Measurements from ENCODE around the gene TACR2. TPM values are rescaled to one million over a fixed set of nuclear protein-coding genes. Genes with fewer than 3 reads are reported as not detected.

The TACR2 gene
- total RNA-seq, 1 experiment from 2014 or later: 0.57 TPM

- no peak overlapping the region for H3K4me3 ChIP-seq (ENCODE audit: low read depth, low read length)
- Mint-ChIP-seq H3K9me3 (ENCODE audit: unreplicated experiment) (no peaks in the 10 kb centered on the region), H3K4me1 (ENCODE audit: low read depth, unreplicated experiment) (peaks cover 26% of the 10 kb centered on the region), H3K27me3 (ENCODE audit: insufficient read depth, unreplicated experiment) (no peaks in the 10 kb centered on the region), H3K36me3 (ENCODE audit: insufficient read depth, unreplicated experiment) (peaks cover 7% of the 10 kb centered on the region), H3K27ac (ENCODE audit: unreplicated experiment) (peak overlapping the region; percentile 84), H3K4me3 (ENCODE audit: unreplicated experiment) (peak overlapping the region; percentile 47)
- H3K36me3 ChIP-seq (ENCODE audit: control insufficient read depth, insufficient read depth, low read length): no peaks in the 10 kb centered on the region
- TSS peak; percentile 41 for BruUV-seq (replicated peaks)
- intact Hi-C loops (cut with micrococcal nuclease; ENCODE audit: unreplicated experiment): loop anchor here (1.0 kb wide), 5 partner anchors 13 to 214 kb away; partner anchors contain the start of gene TSPAN15
- no peaks in the 10 kb centered on the region for H3K9me3 ChIP-seq
- ChIA-PET POLR2A (interaction anchor here (0.6 to 1.8 kb wide), 5 partner anchors 11 to 26 kb away, joined by 3 to 11 read pairs (median 4); partner anchors contain the start of gene TSPAN15), CTCF (interaction anchor here (0.6 to 1.6 kb wide), 14 partner anchors 9 to 235 kb away, joined by 3 to 25 read pairs (median 4); partner anchors contain the start of genes TACR2 and TSPAN15)
- peaks cover 24% of the 10 kb centered on the region for H3K4me1 ChIP-seq
- DNase-seq: peak; percentile 88 to 89
- no peak for TF ChIP-seq CTCF (IDR thresholded peaks at IDR 0.05; ENCODE audit: insufficient read depth in 1 of 2, low read depth in 1 of 2, low read length in 1 of 2, severe bottlenecking in 1 of 2, unreplicated experiment in 1 of 2)
- H3K27me3 ChIP-seq (replicated peaks; ENCODE audit: control insufficient read depth, insufficient read depth, low read length): no peaks in the 10 kb centered on the region
Measured at GRCh38 chr10:69425511-69426298, 9.0 kb upstream of the TACR2 start.

GRCh38 chr10:69425041-69425440 lies 8.3 kb upstream of the TACR2 start:
- no peak for DNase-seq
- Histone ChIP-seq H3K9me3 (no peaks in the 10 kb centered on the region), H3K36me3 (ENCODE audit: control insufficient read depth, insufficient read depth, low read length) (no peaks in the 10 kb centered on the region), H3K4me3 (ENCODE audit: low read depth, low read length) (no peak overlapping the region), H3K27me3 (replicated peaks; ENCODE audit: control insufficient read depth, insufficient read depth, low read length) (no peaks in the 10 kb centered on the region), H3K4me1 (peaks cover 24% of the 10 kb centered on the region)
- peaks cover 7% of the 10 kb centered on the region for H3K36me3 Mint-ChIP-seq (ENCODE audit: insufficient read depth, unreplicated experiment)
- peaks cover 26% of the 10 kb centered on the region for H3K4me1 Mint-ChIP-seq (ENCODE audit: low read depth, unreplicated experiment)
- intact Hi-C loops (cut with micrococcal nuclease; ENCODE audit: unreplicated experiment): loop anchor here (1.0 kb wide), 2 partner anchors 13 to 16 kb away; no protein-coding TSS in a partner anchor
- ChIA-PET CTCF (interaction anchor here (0.8 to 1.6 kb wide), 8 partner anchors 14 to 212 kb away, joined by 3 to 25 read pairs (median 7); partner anchors contain the start of gene TSPAN15), POLR2A (interaction anchor here (1.2 to 1.8 kb wide), 2 partner anchors 17 to 26 kb away, joined by 4 to 11 read pairs; partner anchors contain the start of gene TSPAN15)
- no peak overlapping the region for H3K4me3 Mint-ChIP-seq (ENCODE audit: unreplicated experiment)
- no peaks in the 10 kb centered on the region for H3K9me3 Mint-ChIP-seq (ENCODE audit: unreplicated experiment)
- no peak for TF ChIP-seq CTCF (IDR thresholded peaks at IDR 0.05; ENCODE audit: insufficient read depth in 1 of 2, low read depth in 1 of 2, low read length in 1 of 2, severe bottlenecking in 1 of 2, unreplicated experiment in 1 of 2)
- no peaks in the 10 kb centered on the region for H3K27me3 Mint-ChIP-seq (ENCODE audit: insufficient read depth, unreplicated experiment)
- BruUV-seq (replicated peaks): no TSS peak
- peak overlapping the region; percentile 84 for H3K27ac Mint-ChIP-seq (ENCODE audit: unreplicated experiment)

GRCh38 chr10:69422676-69423075 lies 6.0 kb upstream of the TACR2 start:
- H3K27ac Mint-ChIP-seq (ENCODE audit: unreplicated experiment): no peak overlapping the region
- peaks cover 35% of the 10 kb centered on the region for H3K4me1 ChIP-seq
- H3K27me3 ChIP-seq (replicated peaks; ENCODE audit: control insufficient read depth, insufficient read depth, low read length): no peaks in the 10 kb centered on the region
- ChIA-PET CTCF (interaction anchor here (1.8 kb wide), 1 partner anchor 14 kb away, joined by 7 read pairs; no protein-coding TSS in a partner anchor), POLR2A (no interaction called here)
- no TSS peak for BruUV-seq (replicated peaks)
- H3K36me3 Mint-ChIP-seq (ENCODE audit: insufficient read depth, unreplicated experiment): peaks cover 7% of the 10 kb centered on the region
- intact Hi-C loops (cut with micrococcal nuclease; ENCODE audit: unreplicated experiment): no loop called here
- H3K27me3 Mint-ChIP-seq (ENCODE audit: insufficient read depth, unreplicated experiment): no peaks in the 10 kb centered on the region
- TF ChIP-seq CTCF (IDR thresholded peaks at IDR 0.05; ENCODE audit: insufficient read depth in 1 of 2, low read depth in 1 of 2, low read length in 1 of 2, severe bottlenecking in 1 of 2, unreplicated experiment in 1 of 2): no peak
- no peaks in the 10 kb centered on the region for H3K9me3 ChIP-seq
- no peaks in the 10 kb centered on the region for H3K36me3 ChIP-seq (ENCODE audit: control insufficient read depth, insufficient read depth, low read length)
- H3K4me3 ChIP-seq (ENCODE audit: low read depth, low read length): no peak overlapping the region
- no peak overlapping the region for H3K4me3 Mint-ChIP-seq (ENCODE audit: unreplicated experiment)
- H3K9me3 Mint-ChIP-seq (ENCODE audit: unreplicated experiment): no peaks in the 10 kb centered on the region
- no peak for DNase-seq
- peaks cover 33% of the 10 kb centered on the region for H3K4me1 Mint-ChIP-seq (ENCODE audit: low read depth, unreplicated experiment)
